Keratinocyte (primary cell): ENCODE measurements around the gene ACVR1B.

Experiments
- EZH2 ChIP-seq: IDR thresholded peaks from one replicate; pipeline ENCODE4 v1.6.1; 2012; ENCODE audit warnings: inconsistent platforms, mild to moderate bottlenecking, low read length, moderate library complexity
- TF ChIP-seq, protein P1 (sequence below), 3 experiments: IDR thresholded peaks in 1 of 3; conservative IDR thresholded peaks in 1 of 3; optimal IDR thresholded peaks in 1 of 3; 2 replicates in 2 of 3; 3 replicates in 1 of 3; pipeline versions ENCODE3 to v1.5.1; 2011; ENCODE audit warnings: low read length in 3 of 3, mild to moderate bottlenecking in 3 of 3, moderate library complexity in 2 of 3, control low read depth in 1 of 3, inconsistent platforms in 1 of 3; ENCODE audit not compliant: insufficient read depth in 2 of 3; ENCODE audit errors: extremely low read depth in 1 of 3

DNA sequence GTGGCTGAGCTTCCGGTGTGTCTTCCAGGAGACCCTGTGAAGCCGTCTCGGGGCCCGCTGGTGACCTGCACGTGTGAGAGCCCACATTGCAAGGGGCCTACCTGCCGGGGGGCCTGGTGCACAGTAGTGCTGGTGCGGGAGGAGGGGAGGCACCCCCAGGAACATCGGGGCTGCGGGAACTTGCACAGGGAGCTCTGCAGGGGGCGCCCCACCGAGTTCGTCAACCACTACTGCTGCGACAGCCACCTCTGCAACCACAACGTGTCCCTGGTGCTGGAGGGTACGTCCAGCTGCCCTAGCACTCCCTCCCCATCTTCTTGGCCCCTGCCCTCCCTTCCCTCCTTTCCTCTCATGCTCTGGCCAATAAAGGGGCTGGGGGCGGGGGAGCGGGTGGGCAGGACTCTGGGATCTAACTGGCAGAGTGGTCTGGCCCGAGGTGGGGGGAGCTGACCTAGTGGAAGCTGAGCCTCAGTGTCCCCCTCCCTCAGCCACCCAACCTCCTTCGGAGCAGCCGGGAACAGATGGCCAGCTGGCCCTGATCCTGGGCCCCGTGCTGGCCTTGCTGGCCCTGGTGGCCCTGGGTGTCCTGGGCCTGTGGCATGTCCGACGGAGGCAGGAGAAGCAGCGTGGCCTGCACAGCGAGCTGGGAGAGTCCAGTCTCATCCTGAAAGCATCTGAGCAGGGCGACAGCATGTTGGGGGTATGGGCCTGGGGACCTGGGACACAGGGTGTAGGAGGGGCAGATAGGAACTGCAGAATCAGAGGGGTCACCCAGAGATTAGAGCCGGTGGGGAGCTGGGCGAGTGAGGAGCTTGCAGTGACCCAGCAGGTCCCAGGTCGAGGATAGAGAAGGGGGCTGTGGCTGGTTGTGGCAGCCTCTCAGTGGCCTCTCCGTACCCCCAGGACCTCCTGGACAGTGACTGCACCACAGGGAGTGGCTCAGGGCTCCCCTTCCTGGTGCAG, 38.1 kb upstream of the ACVR1B start:
- TF ChIP-seq, protein P1, sequence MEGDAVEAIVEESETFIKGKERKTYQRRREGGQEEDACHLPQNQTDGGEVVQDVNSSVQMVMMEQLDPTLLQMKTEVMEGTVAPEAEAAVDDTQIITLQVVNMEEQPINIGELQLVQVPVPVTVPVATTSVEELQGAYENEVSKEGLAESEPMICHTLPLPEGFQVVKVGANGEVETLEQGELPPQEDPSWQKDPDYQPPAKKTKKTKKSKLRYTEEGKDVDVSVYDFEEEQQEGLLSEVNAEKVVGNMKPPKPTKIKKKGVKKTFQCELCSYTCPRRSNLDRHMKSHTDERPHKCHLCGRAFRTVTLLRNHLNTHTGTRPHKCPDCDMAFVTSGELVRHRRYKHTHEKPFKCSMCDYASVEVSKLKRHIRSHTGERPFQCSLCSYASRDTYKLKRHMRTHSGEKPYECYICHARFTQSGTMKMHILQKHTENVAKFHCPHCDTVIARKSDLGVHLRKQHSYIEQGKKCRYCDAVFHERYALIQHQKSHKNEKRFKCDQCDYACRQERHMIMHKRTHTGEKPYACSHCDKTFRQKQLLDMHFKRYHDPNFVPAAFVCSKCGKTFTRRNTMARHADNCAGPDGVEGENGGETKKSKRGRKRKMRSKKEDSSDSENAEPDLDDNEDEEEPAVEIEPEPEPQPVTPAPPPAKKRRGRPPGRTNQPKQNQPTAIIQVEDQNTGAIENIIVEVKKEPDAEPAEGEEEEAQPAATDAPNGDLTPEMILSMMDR (optimal IDR thresholded peaks at IDR 0.05 in 1 of 3, IDR thresholded peaks at IDR 0.05 in 1 of 3, conservative IDR thresholded peaks at IDR 0.05 in 1 of 3; ENCODE audit: extremely low read depth in 1 of 3, insufficient read depth in 2 of 3, low read length in 3 of 3), result peak in 1 of 3 experiments; percentile 15
- TF ChIP-seq EZH2, result no peak
